GM12801 (cell line): Measurements from ENCODE around the gene TAS2R14.

Source experiments
- TF ChIP-seq, protein P1 (sequence below): IDR thresholded peaks from one replicate; pipeline ENCODE4 v1.5.1; 2011; ENCODE audit warnings: control low read depth; ENCODE audit not compliant: insufficient read length; ENCODE audit errors: extremely low read depth

The TAS2R14 gene

DNA sequence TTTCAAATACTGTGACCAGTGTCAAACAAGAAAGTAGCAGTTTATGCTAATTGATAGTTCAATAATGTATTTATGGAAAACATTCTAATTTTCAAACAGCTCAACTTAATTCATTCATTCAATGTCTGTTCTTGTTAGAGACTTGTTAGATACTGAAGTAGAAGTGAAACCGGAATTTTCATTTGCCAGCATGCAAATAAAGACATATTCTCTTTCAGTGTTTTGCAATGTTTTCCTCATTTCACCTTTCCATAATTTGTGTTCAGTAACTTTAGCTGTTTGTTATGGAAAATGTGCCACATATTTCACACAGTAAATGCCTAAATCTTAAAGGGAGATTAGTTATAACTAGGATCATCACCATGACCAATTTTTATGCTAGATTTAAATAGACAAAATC, 26.4 kb upstream of the TAS2R14 start:
- TF ChIP-seq, protein P1, sequence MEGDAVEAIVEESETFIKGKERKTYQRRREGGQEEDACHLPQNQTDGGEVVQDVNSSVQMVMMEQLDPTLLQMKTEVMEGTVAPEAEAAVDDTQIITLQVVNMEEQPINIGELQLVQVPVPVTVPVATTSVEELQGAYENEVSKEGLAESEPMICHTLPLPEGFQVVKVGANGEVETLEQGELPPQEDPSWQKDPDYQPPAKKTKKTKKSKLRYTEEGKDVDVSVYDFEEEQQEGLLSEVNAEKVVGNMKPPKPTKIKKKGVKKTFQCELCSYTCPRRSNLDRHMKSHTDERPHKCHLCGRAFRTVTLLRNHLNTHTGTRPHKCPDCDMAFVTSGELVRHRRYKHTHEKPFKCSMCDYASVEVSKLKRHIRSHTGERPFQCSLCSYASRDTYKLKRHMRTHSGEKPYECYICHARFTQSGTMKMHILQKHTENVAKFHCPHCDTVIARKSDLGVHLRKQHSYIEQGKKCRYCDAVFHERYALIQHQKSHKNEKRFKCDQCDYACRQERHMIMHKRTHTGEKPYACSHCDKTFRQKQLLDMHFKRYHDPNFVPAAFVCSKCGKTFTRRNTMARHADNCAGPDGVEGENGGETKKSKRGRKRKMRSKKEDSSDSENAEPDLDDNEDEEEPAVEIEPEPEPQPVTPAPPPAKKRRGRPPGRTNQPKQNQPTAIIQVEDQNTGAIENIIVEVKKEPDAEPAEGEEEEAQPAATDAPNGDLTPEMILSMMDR, result no peak

DNA sequence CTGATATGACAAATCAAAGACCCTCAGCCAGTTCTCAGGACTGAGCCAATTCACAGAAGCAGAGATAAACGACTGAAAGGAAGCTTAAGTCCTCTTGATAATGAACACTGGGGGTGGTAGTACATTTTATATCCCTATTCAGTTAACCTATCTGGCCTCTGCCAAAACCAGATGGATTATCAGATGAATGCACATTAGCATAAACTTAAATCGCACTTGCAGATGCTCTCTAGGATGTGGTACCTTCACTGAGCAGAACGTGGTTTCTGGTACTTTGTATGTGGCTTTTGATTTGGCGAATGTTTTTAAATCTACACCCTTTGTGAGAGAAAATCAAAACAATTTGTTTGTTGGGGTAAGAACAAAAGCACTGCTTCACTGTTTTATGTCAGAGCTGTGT, 21.1 kb upstream of the TAS2R14 start:
- TF ChIP-seq, protein P1, result no peak

- TF ChIP-seq, protein P1, result no peak
These were observed 20.7 kb upstream of the TAS2R14 start for GRCh38 chr12:10959804-10960203.

GRCh38 chr12:10957741-10958140, 18.7 kb upstream of the TAS2R14 start:
- TF ChIP-seq, protein P1, result no peak

GRCh38 chr12:10956085-10956484, 17.0 kb upstream of the TAS2R14 start:
- TF ChIP-seq, protein P1, result no peak

- TF ChIP-seq, protein P1, result no peak
These were observed 13.6 kb upstream of the TAS2R14 start for GRCh38 chr12:10952645-10953044.

- TF ChIP-seq, protein P1, result no peak
These were observed 4.1 kb upstream of the TAS2R14 start for GRCh38 chr12:10943167-10943566.

- TF ChIP-seq, protein P1, result no peak
These were observed 3.0 kb upstream of the TAS2R14 start for GRCh38 chr12:10941916-10942607.
